ENCODE results near the gene PTPRQ.

Gene PTPRQ

GRCh38 chr12:80690513-80690912, 246.5 kb downstream of the PTPRQ start:
- no peaks in the 10 kb centered on the region for H3K27me3 Mint-ChIP-seq
- peaks cover 0 to 5% of the 10 kb centered on the region in 2 donors for H3K9me3 Mint-ChIP-seq
- no peak overlapping the region for H3K27ac Mint-ChIP-seq
- no peaks in the 10 kb centered on the region for H3K4me1 Mint-ChIP-seq (ENCODE audit: low read depth in 2 of 2)
- DNase-seq (no peak), ATAC-seq (replicated peaks) (peak; percentile 55)
- H3K4me3 Mint-ChIP-seq = no peak overlapping the region
- H3K36me3 Mint-ChIP-seq (ENCODE audit: insufficient read depth) = no peaks in the 10 kb centered on the region

- Mint-ChIP-seq H3K4me1 (ENCODE audit: low read depth in 2 of 2) (no peaks in the 10 kb centered on the region), H3K4me3 (no peak overlapping the region), H3K36me3 (ENCODE audit: insufficient read depth) (no peaks in the 10 kb centered on the region), H3K9me3 (peaks cover 0 to 4% of the 10 kb centered on the region in 2 donors), H3K27ac (no peak overlapping the region), H3K27me3 (no peaks in the 10 kb centered on the region)
- no peak for ATAC-seq (replicated peaks)
- no peak for DNase-seq
These were observed 248.1 kb downstream of the PTPRQ start for GRCh38 chr12:80692114-80692513.

GRCh38 chr12:80697270-80697887, 253.3 kb downstream of the PTPRQ start:
- Mint-ChIP-seq H3K27me3 (no peaks in the 10 kb centered on the region), H3K36me3 (ENCODE audit: insufficient read depth) (no peaks in the 10 kb centered on the region), H3K27ac (no peak overlapping the region), H3K4me3 (no peak overlapping the region), H3K9me3 (peaks cover 2 to 7% of the 10 kb centered on the region in 2 donors), H3K4me1 (ENCODE audit: low read depth in 2 of 2) (no peaks in the 10 kb centered on the region)
- DNase-seq = no peak
- no peak for ATAC-seq (replicated peaks)

GRCh38 chr12:80698256-80698655, 254.2 kb downstream of the PTPRQ start:
- ATAC-seq (replicated peaks) (no peak), DNase-seq (no peak)
- Mint-ChIP-seq H3K4me1 (ENCODE audit: low read depth in 2 of 2) (no peaks in the 10 kb centered on the region), H3K9me3 (peaks cover 2 to 12% of the 10 kb centered on the region in 2 donors), H3K4me3 (no peak overlapping the region), H3K27me3 (no peaks in the 10 kb centered on the region), H3K27ac (no peak overlapping the region), H3K36me3 (ENCODE audit: insufficient read depth) (no peaks in the 10 kb centered on the region)

- no peak for ATAC-seq (replicated peaks)
- H3K27ac Mint-ChIP-seq = no peak overlapping the region
- no peaks in the 10 kb centered on the region for H3K4me1 Mint-ChIP-seq (ENCODE audit: low read depth in 2 of 2)
- no peaks in the 10 kb centered on the region for H3K36me3 Mint-ChIP-seq (ENCODE audit: insufficient read depth)
- no peak for DNase-seq
- H3K9me3 Mint-ChIP-seq = peaks cover 2 to 15% of the 10 kb centered on the region in 2 donors
- H3K27me3 Mint-ChIP-seq = no peaks in the 10 kb centered on the region
- H3K4me3 Mint-ChIP-seq = no peak overlapping the region
These were observed 255.0 kb downstream of the PTPRQ start for GRCh38 chr12:80698847-80699542.

GRCh38 chr12:80700327-80700726, 256.3 kb downstream of the PTPRQ start:
- H3K9me3 Mint-ChIP-seq = peaks cover 2 to 15% of the 10 kb centered on the region in 2 donors
- DNase-seq (no peak), ATAC-seq (replicated peaks) (no peak)
- H3K27me3 Mint-ChIP-seq = no peaks in the 10 kb centered on the region
- no peaks in the 10 kb centered on the region for H3K36me3 Mint-ChIP-seq (ENCODE audit: insufficient read depth)
- no peaks in the 10 kb centered on the region for H3K4me1 Mint-ChIP-seq (ENCODE audit: low read depth in 2 of 2)
- no peak overlapping the region for H3K4me3 Mint-ChIP-seq
- H3K27ac Mint-ChIP-seq = no peak overlapping the region

- no peak for ATAC-seq (replicated peaks)
- H3K4me3 Mint-ChIP-seq = no peak overlapping the region
- H3K36me3 Mint-ChIP-seq (ENCODE audit: insufficient read depth) = no peaks in the 10 kb centered on the region
- H3K9me3 Mint-ChIP-seq = peaks cover 2 to 15% of the 10 kb centered on the region in 2 donors
- DNase-seq = no peak
- no peaks in the 10 kb centered on the region for H3K27me3 Mint-ChIP-seq
- no peak overlapping the region for H3K27ac Mint-ChIP-seq
- no peaks in the 10 kb centered on the region for H3K4me1 Mint-ChIP-seq (ENCODE audit: low read depth in 2 of 2)
These were observed 257.4 kb downstream of the PTPRQ start for GRCh38 chr12:80701388-80701787.

- Mint-ChIP-seq H3K36me3 (ENCODE audit: insufficient read depth) (no peaks in the 10 kb centered on the region), H3K9me3 (peaks cover 4 to 7% of the 10 kb centered on the region in 2 donors), H3K4me3 (no peak overlapping the region), H3K27me3 (peaks cover 0 to 6% of the 10 kb centered on the region in 2 donors), H3K4me1 (ENCODE audit: low read depth in 2 of 2) (no peaks in the 10 kb centered on the region), H3K27ac (no peak overlapping the region)
- ATAC-seq (replicated peaks) = no peak
- no peak for DNase-seq
These were observed 259.1 kb downstream of the PTPRQ start for GRCh38 chr12:80702889-80703805.

- H3K36me3 Mint-ChIP-seq (ENCODE audit: insufficient read depth) = no peaks in the 10 kb centered on the region
- no peak overlapping the region for H3K27ac Mint-ChIP-seq
- no peaks in the 10 kb centered on the region for H3K4me1 Mint-ChIP-seq (ENCODE audit: low read depth in 2 of 2)
- ATAC-seq (replicated peaks) = no peak
- peaks cover 7% of the 10 kb centered on the region in 2 donors for H3K9me3 Mint-ChIP-seq
- H3K27me3 Mint-ChIP-seq = peaks cover 0 to 6% of the 10 kb centered on the region in 2 donors
- no peak for DNase-seq
- no peak overlapping the region for H3K4me3 Mint-ChIP-seq
These were observed 260.4 kb downstream of the PTPRQ start for GRCh38 chr12:80704420-80704819.

- ATAC-seq (replicated peaks) (no peak), DNase-seq (no peak)
- peaks cover 0 to 18% of the 10 kb centered on the region in 2 donors for H3K27me3 Mint-ChIP-seq
- no peaks in the 10 kb centered on the region for H3K4me1 Mint-ChIP-seq (ENCODE audit: low read depth in 2 of 2)
- peaks cover 7 to 14% of the 10 kb centered on the region in 2 donors for H3K9me3 Mint-ChIP-seq
- peak within 1 kb of the TSS in 1 of 2 donors; percentile 57 for H3K27ac Mint-ChIP-seq
- H3K36me3 Mint-ChIP-seq (ENCODE audit: insufficient read depth) = no peaks in the 10 kb centered on the region
- H3K4me3 Mint-ChIP-seq = peak within 1 kb of the TSS in 1 of 2 donors; percentile 49
These were observed 263.2 kb downstream of the PTPRQ start, which contains the start of gene MYF6 for GRCh38 chr12:80707126-80707829. Gene MYF6 (plus strand): TSS chr12:80707634. CDS start chr12:80707720, 86 bp downstream.

- Mint-ChIP-seq H3K27ac (no peak overlapping the region), H3K9me3 (peaks cover 7 to 14% of the 10 kb centered on the region in 2 donors), H3K36me3 (ENCODE audit: insufficient read depth) (no peaks in the 10 kb centered on the region), H3K27me3 (peaks cover 0 to 18% of the 10 kb centered on the region in 2 donors), H3K4me3 (no peak overlapping the region), H3K4me1 (ENCODE audit: low read depth in 2 of 2) (no peaks in the 10 kb centered on the region)
- DNase-seq = no peak
- ATAC-seq (replicated peaks) = no peak
These were observed 263.8 kb downstream of the PTPRQ start for GRCh38 chr12:80707830-80708258.

- H3K27me3 Mint-ChIP-seq = peaks cover 0 to 18% of the 10 kb centered on the region in 2 donors
- no peaks in the 10 kb centered on the region for H3K36me3 Mint-ChIP-seq (ENCODE audit: insufficient read depth)
- no peaks in the 10 kb centered on the region for H3K4me1 Mint-ChIP-seq (ENCODE audit: low read depth in 2 of 2)
- DNase-seq = no peak
- ATAC-seq (replicated peaks) = no peak
- peaks cover 7 to 9% of the 10 kb centered on the region in 2 donors for H3K9me3 Mint-ChIP-seq
- H3K27ac Mint-ChIP-seq = peak overlapping the region in 1 of 2 donors; percentile 57
- H3K4me3 Mint-ChIP-seq = peak overlapping the region in 1 of 2 donors; percentile 49
These were observed 264.4 kb downstream of the PTPRQ start for GRCh38 chr12:80708259-80708974.
